ENCODE data around the gene CAMK2A. TPM values are rescaled to one million over a fixed set of nuclear protein-coding genes. Genes with fewer than 3 reads are reported as not detected.
A peak's percentile ranks its signal among the peaks of the same experiment; 100 is the strongest.
"Not testable (repeated sequence)": the region's sequence is repeated elsewhere in the genome, so short reads cannot be mapped to it uniquely, and the experiment has no call there.

Gene CAMK2A
- total and polyA plus RNA-seq, 5 experiments from 2014 or later, result not detected

GRCh38 chr5:150251504-150251903 is 38.1 kb downstream of the CAMK2A start:
- H3K4me3 Mint-ChIP-seq, result no peak overlapping the region
- POLR2A ChIA-PET, result no interaction called here
- no peak for DNase-seq

GRCh38 chr5:150249744-150250143 is 39.8 kb downstream of the CAMK2A start:
- POLR2A ChIA-PET, result no interaction called here
- Mint-ChIP-seq H3K4me3 (no peak overlapping the region), H3K36me3 (no peaks in the 10 kb centered on the region), H3K4me1 (no peaks in the 10 kb centered on the region), H3K27ac (no peak overlapping the region), H3K9me3 (peaks cover 0 to 3% (median 0%) of the 10 kb centered on the region in 9 donors), H3K27me3 (peaks cover 0 to 14% (median 2%) of the 10 kb centered on the region in 5 donors)
- DNase-seq (no peak), ATAC-seq (no peak)

More at GRCh38 chr5:150251504-150251903, 38.1 kb downstream of the CAMK2A start:
- H3K4me1 Mint-ChIP-seq, result peaks cover 0 to 2% (median 0%) of the 10 kb centered on the region in 4 donors
- no peak for ATAC-seq
- H3K36me3 Mint-ChIP-seq, result no peaks in the 10 kb centered on the region
- H3K9me3 Mint-ChIP-seq, result peaks cover 0 to 3% (median 0%) of the 10 kb centered on the region in 9 donors
- H3K27me3 Mint-ChIP-seq, result peaks cover 0 to 14% (median 2%) of the 10 kb centered on the region in 5 donors
- H3K27ac Mint-ChIP-seq, result no peak overlapping the region

GRCh38 chr5:150248946-150249345 is 40.6 kb downstream of the CAMK2A start:
- H3K36me3 Mint-ChIP-seq, result no peaks in the 10 kb centered on the region
- H3K27ac Mint-ChIP-seq, result no peak overlapping the region
- ATAC-seq, result no peak
- H3K9me3 Mint-ChIP-seq, result peaks cover 0 to 3% (median 0%) of the 10 kb centered on the region in 9 donors
- H3K27me3 Mint-ChIP-seq, result peaks cover 0 to 14% (median 2%) of the 10 kb centered on the region in 5 donors
- POLR2A ChIA-PET, result no interaction called here
- no peaks in the 10 kb centered on the region for H3K4me1 Mint-ChIP-seq
- no peak overlapping the region for H3K4me3 Mint-ChIP-seq
- no peak for DNase-seq

GRCh38 chr5:150248493-150248892 is 41.1 kb downstream of the CAMK2A start:
- H3K36me3 Mint-ChIP-seq, H3K9me3 Mint-ChIP-seq, ATAC-seq, H3K27ac Mint-ChIP-seq, H3K4me3 Mint-ChIP-seq, POLR2A ChIA-PET, H3K4me1 Mint-ChIP-seq, DNase-seq: not testable (repeated sequence)
- peaks cover 0 to 14% (median 2%) of the 10 kb centered on the region in 5 donors for H3K27me3 Mint-ChIP-seq

GRCh38 chr5:150247726-150248125 is 41.8 kb downstream of the CAMK2A start:
- H3K4me1 Mint-ChIP-seq, result no peaks in the 10 kb centered on the region
- peaks cover 0 to 14% (median 2%) of the 10 kb centered on the region in 5 donors for H3K27me3 Mint-ChIP-seq
- H3K4me3 Mint-ChIP-seq, result no peak overlapping the region
- no peak overlapping the region for H3K27ac Mint-ChIP-seq
- H3K9me3 Mint-ChIP-seq, result peaks cover 0 to 3% (median 0%) of the 10 kb centered on the region in 9 donors
- no peak for DNase-seq
- ATAC-seq, result no peak
- POLR2A ChIA-PET, result no interaction called here
- H3K36me3 Mint-ChIP-seq, result no peaks in the 10 kb centered on the region

- Mint-ChIP-seq H3K9me3 (peaks cover 0 to 3% (median 0%) of the 10 kb centered on the region in 9 donors), H3K4me3 (no peak overlapping the region), H3K27me3 (peaks cover 0 to 14% (median 2%) of the 10 kb centered on the region in 5 donors), H3K27ac (peak overlapping the region in 1 of 10 donors; percentile 62), H3K36me3 (no peaks in the 10 kb centered on the region), H3K4me1 (no peaks in the 10 kb centered on the region)
- POLR2A ChIA-PET, result no interaction called here
- no peak for ATAC-seq
- no peak for DNase-seq
Observed at GRCh38 chr5:150246835-150247234, 42.7 kb downstream of the CAMK2A start.

GRCh38 chr5:150246429-150246828 is 43.1 kb downstream of the CAMK2A start:
- no peaks in the 10 kb centered on the region for H3K4me1 Mint-ChIP-seq

GRCh38 chr5:150245808-150246207 is 43.8 kb downstream of the CAMK2A start:
- Mint-ChIP-seq H3K27ac (no peak overlapping the region), H3K36me3 (no peaks in the 10 kb centered on the region), H3K4me3 (no peak overlapping the region), H3K9me3 (peaks cover 0 to 3% (median 0%) of the 10 kb centered on the region in 9 donors), H3K27me3 (peaks cover 0 to 14% (median 2%) of the 10 kb centered on the region in 5 donors), H3K4me1 (no peaks in the 10 kb centered on the region)
- ATAC-seq, result no peak
- POLR2A ChIA-PET, result no interaction called here
- no peak for DNase-seq

More at GRCh38 chr5:150246429-150246828, 43.1 kb downstream of the CAMK2A start:
- Mint-ChIP-seq H3K4me3 (no peak overlapping the region), H3K9me3 (peaks cover 0 to 3% (median 0%) of the 10 kb centered on the region in 9 donors), H3K27me3 (peaks cover 0 to 14% (median 2%) of the 10 kb centered on the region in 5 donors), H3K36me3 (no peaks in the 10 kb centered on the region), H3K27ac (peak overlapping the region in 1 of 10 donors; percentile 62)
- POLR2A ChIA-PET, result no interaction called here
- DNase-seq (no peak), ATAC-seq (no peak)

- H3K27me3 Mint-ChIP-seq, result peaks cover 0 to 14% (median 2%) of the 10 kb centered on the region in 5 donors
- DNase-seq, result no peak
- no peaks in the 10 kb centered on the region for H3K4me1 Mint-ChIP-seq
- peaks cover 0 to 3% (median 0%) of the 10 kb centered on the region in 9 donors for H3K9me3 Mint-ChIP-seq
- H3K4me3 Mint-ChIP-seq, result no peak overlapping the region
- no peak for ATAC-seq
- POLR2A ChIA-PET, result no interaction called here
- no peaks in the 10 kb centered on the region for H3K36me3 Mint-ChIP-seq
- no peak overlapping the region for H3K27ac Mint-ChIP-seq
Observed at GRCh38 chr5:150245111-150245789, 44.3 kb downstream of the CAMK2A start.

- Mint-ChIP-seq H3K9me3 (peaks cover 0 to 3% (median 0%) of the 10 kb centered on the region in 9 donors), H3K4me3 (no peak overlapping the region), H3K27ac (no peak overlapping the region), H3K4me1 (no peaks in the 10 kb centered on the region), H3K36me3 (no peaks in the 10 kb centered on the region), H3K27me3 (peaks cover 0 to 4% (median 0%) of the 10 kb centered on the region in 5 donors)
- DNase-seq, result no peak
- POLR2A ChIA-PET, result no interaction called here
- no peak for ATAC-seq
Observed at GRCh38 chr5:150244209-150244608, 45.4 kb downstream of the CAMK2A start.

- Mint-ChIP-seq H3K4me3 (no peak overlapping the region), H3K27me3 (no peaks in the 10 kb centered on the region), H3K36me3 (no peaks in the 10 kb centered on the region), H3K27ac (no peak overlapping the region), H3K9me3 (no peaks in the 10 kb centered on the region), H3K4me1 (no peaks in the 10 kb centered on the region)
- ATAC-seq (no peak), DNase-seq (no peak)
- POLR2A ChIA-PET, result no interaction called here
Observed at GRCh38 chr5:150243590-150243989, 46.0 kb downstream of the CAMK2A start.

GRCh38 chr5:150242251-150242894 is 47.2 kb downstream of the CAMK2A start:
- POLR2A ChIA-PET, result no interaction called here
- H3K36me3 Mint-ChIP-seq, result no peaks in the 10 kb centered on the region
- no peaks in the 10 kb centered on the region for H3K4me1 Mint-ChIP-seq
- H3K9me3 Mint-ChIP-seq, result no peaks in the 10 kb centered on the region
- DNase-seq (no peak), ATAC-seq (no peak)
- H3K27ac Mint-ChIP-seq, result no peak overlapping the region
- H3K27me3 Mint-ChIP-seq, result no peaks in the 10 kb centered on the region
- H3K4me3 Mint-ChIP-seq, result no peak overlapping the region

GRCh38 chr5:150241298-150242160 is 48.0 kb downstream of the CAMK2A start:
- DNase-seq, result no peak
- Mint-ChIP-seq H3K36me3 (no peaks in the 10 kb centered on the region), H3K27me3 (no peaks in the 10 kb centered on the region), H3K27ac (peak overlapping the region in 1 of 10 donors; percentile 56), H3K4me1 (no peaks in the 10 kb centered on the region), H3K9me3 (no peaks in the 10 kb centered on the region), H3K4me3 (no peak overlapping the region)
- POLR2A ChIA-PET, result interaction anchor here (0.7 kb wide), 1 partner anchor 96 kb away, joined by 3 read pairs; no protein-coding TSS in a partner anchor
- no peak for ATAC-seq

Measured in naive thymus-derived CD8-positive, alpha-beta T cell (primary cell).